UCSD-AML1 (cell line): ENCODE results near the gene TMEM178B.
"Not testable (repeated sequence)": the region's sequence is repeated elsewhere in the genome, so short reads cannot be mapped to it uniquely, and the experiment has no call there.

Source experiments
- DNase-seq: peaks from one replicate; lab custom pipeline; 2025; ENCODE audit not compliant: unreplicated experiment; lab: John Stamatoyannopoulos, UW

Gene TMEM178B

GRCh38 chr7:141375442-141375841, 301.6 kb downstream of the TMEM178B start:
- no peak for DNase-seq

GRCh38 chr7:141377906-141378305, 304.0 kb downstream of the TMEM178B start:
- DNase-seq: no peak

- no peak for DNase-seq
Observed at GRCh38 chr7:141378405-141378804, 304.5 kb downstream of the TMEM178B start.

GRCh38 chr7:141381794-141382427, 308.0 kb downstream of the TMEM178B start:
- DNase-seq: no peak

- not testable (repeated sequence) for DNase-seq
Observed at GRCh38 chr7:141383356-141383755, 309.5 kb downstream of the TMEM178B start.

GRCh38 chr7:141386881-141387280, 313.0 kb downstream of the TMEM178B start:
- no peak for DNase-seq

- DNase-seq: no peak
Observed at GRCh38 chr7:141387521-141388217, 313.8 kb downstream of the TMEM178B start.

GRCh38 chr7:141389140-141389796, 315.4 kb downstream of the TMEM178B start:
- DNase-seq: no peak

- no peak for DNase-seq
Observed at GRCh38 chr7:141390339-141390738, 316.5 kb downstream of the TMEM178B start.

GRCh38 chr7:141393056-141393455, 319.2 kb downstream of the TMEM178B start:
- no peak for DNase-seq

GRCh38 chr7:141397236-141398163, 323.6 kb downstream of the TMEM178B start:
- DNase-seq: no peak

GRCh38 chr7:141400356-141400755, 326.5 kb downstream of the TMEM178B start:
- no peak for DNase-seq

GRCh38 chr7:141402277-141402996, 328.6 kb downstream of the TMEM178B start:
- DNase-seq: no peak

- DNase-seq: not testable (repeated sequence)
Observed at GRCh38 chr7:141403846-141404245, 330.0 kb downstream of the TMEM178B start.

GRCh38 chr7:141406347-141406746, 332.5 kb downstream of the TMEM178B start:
- no peak for DNase-seq

GRCh38 chr7:141407893-141408292, 334.0 kb downstream of the TMEM178B start:
- no peak for DNase-seq

- no peak for DNase-seq
Observed at GRCh38 chr7:141408440-141408839, 334.6 kb downstream of the TMEM178B start.

- no peak for DNase-seq
Observed at GRCh38 chr7:141409219-141409618, 335.4 kb downstream of the TMEM178B start.

GRCh38 chr7:141409801-141410329, 336.0 kb downstream of the TMEM178B start:
- no peak for DNase-seq

GRCh38 chr7:141410353-141411000, 336.6 kb downstream of the TMEM178B start:
- no peak for DNase-seq
